Smooth muscle cell (in vitro differentiated cells): Measurements from ENCODE around the gene ZNF319. TPM values are rescaled to one million over a fixed set of nuclear protein-coding genes. Genes with fewer than 3 reads are reported as not detected.

ENCODE experiments used
- DNase-seq: peaks from one replicate; lab custom pipeline; 2025; ENCODE audit not compliant: unreplicated experiment; lab: John Stamatoyannopoulos, UW
- H2AFZ ChIP-seq: fragments of 200-600 bp; sonication (generic); 2 replicates; pipeline ENCODE4 v1.6.0; 2016; ENCODE audit warnings: antibody characterized with exemption, low read depth, mild to moderate bottlenecking
- H3F3A ChIP-seq: fragments of 200-600 bp; sonication (generic); 2 replicates; pipeline ENCODE4 v1.6.0; 2017; ENCODE audit warnings: antibody characterized with exemption, low read depth
- H3K27ac ChIP-seq: fragments of 200-600 bp; sonication (generic); 2 replicates; pipeline ENCODE4 v1.5.1; 2016; ENCODE audit warnings: low read depth, mild to moderate bottlenecking
- H3K27me3 ChIP-seq: fragments of 200-600 bp; sonication (generic); 2 replicates; pipeline ENCODE4 v1.6.1; 2016; ENCODE audit warnings: low read depth, mild to moderate bottlenecking
- H3K36me3 ChIP-seq: fragments of 200-600 bp; sonication (generic); 2 replicates; pipeline ENCODE4 v1.5.1; 2016; ENCODE audit warnings: low read depth
- H3K4me1 ChIP-seq: fragments of 200-600 bp; sonication (generic); 2 replicates; pipeline ENCODE4 v1.5.1; 2016; ENCODE audit warnings: low read depth
- H3K4me2 ChIP-seq: fragments of 200-600 bp; sonication (generic); 2 replicates; pipeline ENCODE4 v1.6.0; 2016; ENCODE audit warnings: mild to moderate bottlenecking
- H3K4me3 ChIP-seq: fragments of 200-600 bp; sonication (generic); 2 replicates; pipeline ENCODE4 v1.5.1; 2016; ENCODE audit warnings: mild to moderate bottlenecking
- H3K79me2 ChIP-seq: fragments of 200-600 bp; sonication (generic); 2 replicates; pipeline ENCODE4 v1.6.0; 2016; ENCODE audit warnings: low read depth, mild to moderate bottlenecking
- H3K9ac ChIP-seq: fragments of 200-600 bp; sonication (generic); 2 replicates; pipeline ENCODE4 v1.6.0; 2016; ENCODE audit warnings: low read depth
- H3K9me3 ChIP-seq: fragments of 200-600 bp; sonication (generic); replicated peaks from 2 replicates; pipeline ENCODE4 v1.5.1; 2016; ENCODE audit warnings: low read depth
- H4K20me1 ChIP-seq: fragments of 200-600 bp; sonication (generic); 2 replicates; pipeline ENCODE4 v1.6.0; 2016; ENCODE audit warnings: low read depth
- CTCF ChIP-seq: fragments of 200-600 bp; sonication (generic); IDR thresholded peaks from 2 replicates; pipeline ENCODE4 v1.5.1; 2017; ENCODE audit warnings: borderline replicate concordance, mild to moderate bottlenecking, antibody characterized with exemption; ENCODE audit not compliant: insufficient read depth, poor library complexity, severe bottlenecking
- WGBS: methylation state at CpG from one replicate; pipeline ENCODE4 v1.1.7; 2016; ENCODE audit warnings: low lambda C conversion rate; 5-methylcytosine and 5-hydroxymethylcytosine counted together
- polyA plus RNA-seq: library from polyadenylated mRNA; unstranded; fragments of >200 nt; fragmentation: Nextera tagmentation; extraction: Ambion mirVana; gene quantifications from 2 replicates; pipeline ENCODE4 v1.2.1, GENCODE V29; 2016
- total RNA-seq: library from RNA; depleted of rRNA; stranded (reverse); fragments of >200 nt; gene quantifications from 2 replicates; pipeline ENCODE4 v1.2.3, GENCODE V29; 2014

The ZNF319 gene
- total and polyA plus RNA-seq, 2 experiments from 2014 or later = 3.1 to 4.0 TPM

DNA sequence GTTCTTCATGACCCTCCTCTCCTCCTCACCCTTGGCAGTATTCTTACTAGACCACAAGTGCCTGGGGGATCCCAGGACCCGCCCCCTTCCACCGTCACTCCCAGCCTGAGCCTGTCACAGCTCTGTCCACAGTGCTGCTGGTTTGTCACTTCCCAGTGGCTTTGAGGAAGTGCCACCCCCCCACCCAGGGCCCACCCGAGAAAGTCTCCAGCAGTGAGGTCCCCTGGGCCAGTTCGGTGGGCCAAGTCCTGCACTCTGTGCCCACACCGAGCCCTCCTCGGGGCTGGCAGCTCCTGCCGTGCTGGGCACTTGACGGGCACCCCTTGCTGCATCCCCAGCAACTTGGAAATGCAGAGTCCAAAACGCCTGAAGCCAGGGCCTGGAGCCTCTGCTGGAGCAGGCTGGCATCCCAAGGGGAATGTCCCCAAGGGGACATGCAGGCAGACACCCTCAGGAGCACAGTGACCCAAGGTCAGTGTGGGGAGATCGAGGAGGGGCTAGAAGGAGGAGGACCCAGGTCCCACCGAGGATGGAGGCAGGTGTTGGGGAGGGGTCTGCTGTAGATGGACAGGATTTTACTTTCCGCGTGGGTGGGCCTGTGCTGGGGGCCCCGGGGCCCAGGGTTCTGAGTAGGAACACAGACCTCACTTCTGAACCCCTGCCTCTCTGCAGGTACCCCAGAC is 40.6 kb upstream of the ZNF319 start:
- no peak for TF ChIP-seq CTCF
- no peaks in the 10 kb centered on the region for H3F3A ChIP-seq

GRCh38 chr16:58040496-58040846 is 40.0 kb upstream of the ZNF319 start:
- no peak for TF ChIP-seq CTCF
- Histone ChIP-seq H3K4me1 (no peaks in the 10 kb centered on the region), H3K9ac (no peak overlapping the region), H2AFZ (no peak overlapping the region), H3K9me3 (no peaks in the 10 kb centered on the region), H3K4me3 (no peak overlapping the region), H3K27me3 (no peaks in the 10 kb centered on the region), H4K20me1 (no peaks in the 10 kb centered on the region), H3K79me2 (no peaks in the 10 kb centered on the region), H3K4me2 (no peak overlapping the region), H3F3A (no peaks in the 10 kb centered on the region), H3K27ac (no peak overlapping the region), H3K36me3 (no peaks in the 10 kb centered on the region)
- WGBS = 92% methylated on average over 12 of the region's 12 CpGs
- no peak for DNase-seq

More for the DNA sequence above, 40.6 kb upstream of the ZNF319 start:
- H3K27me3 ChIP-seq = no peaks in the 10 kb centered on the region
- no peak overlapping the region for H3K9ac ChIP-seq
- 95% methylated on average over 14 of the region's 14 CpGs for WGBS
- no peak overlapping the region for H3K4me2 ChIP-seq
- H3K9me3 ChIP-seq = no peaks in the 10 kb centered on the region
- H3K27ac ChIP-seq = no peak overlapping the region
- no peaks in the 10 kb centered on the region for H3K4me1 ChIP-seq
- H3K36me3 ChIP-seq = no peaks in the 10 kb centered on the region
- no peaks in the 10 kb centered on the region for H4K20me1 ChIP-seq
- H2AFZ ChIP-seq = no peak overlapping the region
- DNase-seq = no peak
- no peak overlapping the region for H3K4me3 ChIP-seq
- H3K79me2 ChIP-seq = no peaks in the 10 kb centered on the region

DNA sequence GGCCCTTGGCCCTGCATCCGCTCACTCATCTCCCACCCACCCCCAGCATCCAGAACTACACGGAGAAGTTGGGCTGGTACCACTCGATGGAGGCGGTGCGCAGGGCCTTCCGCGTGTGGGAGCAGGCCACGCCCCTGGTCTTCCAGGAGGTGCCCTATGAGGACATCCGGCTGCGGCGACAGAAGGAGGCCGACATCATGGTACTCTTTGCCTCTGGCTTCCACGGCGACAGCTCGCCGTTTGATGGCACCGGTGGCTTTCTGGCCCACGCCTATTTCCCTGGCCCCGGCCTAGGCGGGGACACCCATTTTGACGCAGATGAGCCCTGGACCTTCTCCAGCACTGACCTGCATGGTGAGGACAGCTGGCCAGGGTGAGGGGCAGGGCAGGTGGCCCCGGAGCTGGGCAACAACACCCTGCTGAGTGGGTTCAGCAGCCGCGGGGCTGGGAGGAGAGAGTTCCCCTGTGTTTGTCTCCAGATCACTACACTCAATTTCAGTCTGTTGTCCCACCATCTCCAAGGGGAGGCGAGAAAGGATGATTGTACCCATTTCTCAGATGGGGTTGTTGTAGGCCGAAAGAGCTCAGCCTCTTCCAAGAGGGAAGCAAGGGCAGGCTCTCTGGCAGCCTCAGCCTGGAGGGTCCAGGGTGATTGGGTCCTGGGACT is 39.5 kb upstream of the ZNF319 start:
- Histone ChIP-seq H3K27me3 (no peaks in the 10 kb centered on the region), H3K36me3 (no peaks in the 10 kb centered on the region), H2AFZ (no peak overlapping the region), H3F3A (no peaks in the 10 kb centered on the region), H3K79me2 (no peaks in the 10 kb centered on the region), H4K20me1 (no peaks in the 10 kb centered on the region), H3K9ac (no peak overlapping the region), H3K4me3 (no peak overlapping the region), H3K4me2 (no peak overlapping the region), H3K4me1 (no peaks in the 10 kb centered on the region), H3K9me3 (no peaks in the 10 kb centered on the region), H3K27ac (no peak overlapping the region)
- WGBS = 97% methylated on average over 26 of the region's 26 CpGs
- no peak for TF ChIP-seq CTCF
- no peak for DNase-seq

DNA sequence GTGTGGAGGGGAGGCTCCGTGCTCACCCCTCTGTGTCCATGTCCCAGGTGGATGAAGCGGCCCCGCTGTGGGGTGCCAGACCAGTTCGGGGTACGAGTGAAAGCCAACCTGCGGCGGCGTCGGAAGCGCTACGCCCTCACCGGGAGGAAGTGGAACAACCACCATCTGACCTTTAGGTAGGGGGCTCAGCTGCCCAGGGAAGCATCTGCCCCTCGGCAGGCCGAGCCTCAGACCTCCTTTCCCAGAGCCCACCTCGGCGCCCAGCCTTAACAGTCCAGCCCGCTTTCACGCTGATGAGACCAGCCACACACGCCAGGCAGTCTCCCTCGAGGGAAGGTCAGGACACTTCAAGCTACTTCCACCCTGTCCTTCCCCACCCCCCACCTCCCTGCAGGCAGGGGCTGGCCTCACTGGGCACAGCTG is 37.8 kb upstream of the ZNF319 start:
- TF ChIP-seq CTCF = no peak
- DNase-seq = no peak
- no peak overlapping the region for H3K9ac ChIP-seq
- H4K20me1 ChIP-seq = no peaks in the 10 kb centered on the region
- no peak overlapping the region for H3K27ac ChIP-seq
- no peaks in the 10 kb centered on the region for H3K4me1 ChIP-seq
- H2AFZ ChIP-seq = no peak overlapping the region
- no peaks in the 10 kb centered on the region for H3F3A ChIP-seq
- no peak overlapping the region for H3K4me3 ChIP-seq
- no peaks in the 10 kb centered on the region for H3K27me3 ChIP-seq
- H3K36me3 ChIP-seq = no peaks in the 10 kb centered on the region
- no peak overlapping the region for H3K4me2 ChIP-seq
- H3K9me3 ChIP-seq = no peaks in the 10 kb centered on the region
- H3K79me2 ChIP-seq = no peaks in the 10 kb centered on the region
- 94% methylated on average over 19 of the region's 20 CpGs for WGBS
